Stimulated activated CD4-positive, alpha-beta T cell treated with anti-CD3 and anti-CD28 coated beads, Interleukin-15, amount 100 ng/mL, for 24 hours (primary cell): ENCODE results near the gene ZNF41.
"Not testable (repeated sequence)": the region's sequence is repeated elsewhere in the genome, so short reads cannot be mapped to it uniquely, and the experiment has no call there.

Experiments used
- DNase-seq: peaks from one replicate; pipeline ENCODE4 v3.0.0-alpha.2; 2020

ZNF41 gene

GRCh38 chrX:47482512-47483305 is at the start of gene ZNF41:
Gene ZNF41 (minus strand): TSS chrX:47483222. CDS start chrX:47467481, 15,741 bp downstream.
- peak; percentile 83 for DNase-seq

GRCh38 chrX:47530049-47530448 is 47.0 kb upstream of the ZNF41 start:
- DNase-seq, result no peak

GRCh38 chrX:47529548-47529947 is 46.5 kb upstream of the ZNF41 start:
- DNase-seq, result no peak

- DNase-seq, result no peak
Measured at GRCh38 chrX:47523713-47524166, 40.7 kb upstream of the ZNF41 start.

GRCh38 chrX:47523297-47523696 is 40.3 kb upstream of the ZNF41 start:
- peak; percentile 87 for DNase-seq

- no peak for DNase-seq
Measured at GRCh38 chrX:47518144-47518543, 35.1 kb upstream of the ZNF41 start.

- no peak for DNase-seq
Measured at GRCh38 chrX:47515941-47516665, 33.1 kb upstream of the ZNF41 start.

- DNase-seq, result no peak
Measured at GRCh38 chrX:47514533-47515235, 31.7 kb upstream of the ZNF41 start.

- DNase-seq, result peak; percentile 29
Measured at GRCh38 chrX:47513034-47513965, 30.3 kb upstream of the ZNF41 start.

- not testable (repeated sequence) for DNase-seq
Measured at GRCh38 chrX:47512383-47512782, 29.4 kb upstream of the ZNF41 start.

- no peak for DNase-seq
Measured at GRCh38 chrX:47507153-47507867, 24.3 kb upstream of the ZNF41 start.

GRCh38 chrX:47503151-47503550 is 20.1 kb upstream of the ZNF41 start:
- DNase-seq, result no peak

- no peak for DNase-seq
Measured at GRCh38 chrX:47502316-47503125, 19.5 kb upstream of the ZNF41 start.

- DNase-seq, result no peak
Measured at GRCh38 chrX:47501226-47502074, 18.4 kb upstream of the ZNF41 start.

GRCh38 chrX:47500554-47500953 is 17.5 kb upstream of the ZNF41 start:
- DNase-seq, result no peak

- no peak for DNase-seq
Measured at GRCh38 chrX:47499293-47499692, 16.3 kb upstream of the ZNF41 start.

GRCh38 chrX:47498411-47498810 is 15.4 kb upstream of the ZNF41 start:
- DNase-seq, result no peak

- DNase-seq, result no peak
Measured at GRCh38 chrX:47497271-47497888, 14.4 kb upstream of the ZNF41 start.

- not testable (repeated sequence) for DNase-seq
Measured at GRCh38 chrX:47492133-47492532, 9.1 kb upstream of the ZNF41 start.
